SHP77 treated with DMSO at 0.1 percent for 48 hours (cell line): ENCODE measurements around the gene RAB6B.

ENCODE experiments used
- DNase-seq: peaks from one replicate; lab custom pipeline; 2025; lab: John Stamatoyannopoulos, UW

Gene RAB6B

DNA sequence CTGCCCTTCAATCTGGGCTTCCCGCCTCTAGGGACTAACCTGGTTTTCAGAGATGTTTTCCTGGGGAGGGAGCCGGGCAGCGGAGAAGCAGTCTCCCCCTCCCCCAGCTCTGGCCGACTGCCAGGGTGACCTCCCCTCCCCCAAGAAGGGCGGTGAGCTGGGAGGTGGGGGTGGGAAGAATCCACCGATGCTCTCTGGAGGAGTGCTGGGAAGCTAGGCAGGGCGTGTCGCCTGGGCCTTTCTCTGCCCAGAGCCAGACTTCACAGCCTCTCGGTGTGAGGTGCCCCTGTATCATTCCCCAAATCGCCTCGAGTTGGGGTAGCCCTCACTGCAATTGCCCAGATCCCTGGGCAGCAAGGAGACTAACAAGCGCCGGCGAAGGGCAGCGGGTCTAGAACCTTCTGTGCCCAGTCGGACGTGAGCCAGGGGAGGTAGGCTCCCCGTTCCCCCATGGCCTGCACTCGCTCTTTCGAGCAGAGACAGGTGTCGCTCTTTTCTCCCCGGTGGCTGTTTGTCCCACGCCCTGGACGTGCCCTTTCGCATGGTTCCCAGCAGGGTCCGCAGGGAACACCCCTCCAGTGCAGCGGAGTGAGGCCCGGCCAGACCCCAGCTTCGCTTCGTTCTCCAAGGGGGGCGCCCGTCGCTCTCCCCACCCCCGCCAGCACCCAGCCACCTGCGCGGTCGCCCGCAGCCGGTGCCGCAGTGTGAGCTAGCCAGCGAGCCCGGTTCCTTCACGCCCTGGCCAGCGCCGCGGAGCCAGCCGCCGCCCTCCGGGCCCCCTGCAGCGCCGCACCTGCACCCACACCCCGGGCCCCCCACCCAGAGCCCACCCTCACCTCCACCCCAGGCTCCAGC lies 1.1 kb downstream of the RAB6B start:
- no peak for DNase-seq

GRCh38 chr3:133893683-133894352 lies 1.9 kb downstream of the RAB6B start:
- DNase-seq = no peak

GRCh38 chr3:133892541-133893231 lies 3.0 kb downstream of the RAB6B start:
- DNase-seq = no peak

- no peak for DNase-seq
Observed at GRCh38 chr3:133891662-133892378, 3.9 kb downstream of the RAB6B start.

DNA sequence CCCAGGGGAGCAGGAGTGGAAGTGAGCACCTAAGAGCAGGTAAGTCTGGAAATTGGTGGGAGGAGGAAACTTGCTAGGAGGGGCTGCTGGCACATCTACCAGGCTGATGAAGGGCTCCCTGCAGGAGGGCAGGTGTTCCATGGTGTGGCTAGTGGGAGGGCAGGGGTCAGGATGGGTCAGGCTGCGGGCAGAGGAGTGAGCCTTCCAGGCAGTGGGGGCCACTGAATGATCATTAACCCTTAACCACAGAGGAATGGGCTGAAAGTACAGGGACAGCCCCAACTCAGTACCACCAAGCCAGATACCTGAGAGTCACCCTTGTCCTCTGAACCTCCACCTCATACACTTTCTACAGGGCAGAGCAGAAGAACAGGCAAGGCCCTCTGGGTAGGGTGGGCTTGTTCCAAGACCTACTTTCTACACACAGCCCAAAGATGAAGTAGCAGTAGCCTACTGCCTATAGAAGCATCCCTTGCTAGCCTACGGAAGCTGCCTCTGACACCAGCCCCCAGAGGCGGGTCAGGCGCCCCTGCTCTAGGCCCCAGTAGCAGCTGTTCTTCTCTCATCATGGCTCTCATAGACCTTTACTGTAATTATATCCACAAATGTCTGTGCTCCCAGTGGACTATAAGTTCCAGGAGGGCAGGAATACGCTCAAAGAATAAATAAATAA lies 4.6 kb downstream of the RAB6B start:
- no peak for DNase-seq

- DNase-seq = no peak
Observed at GRCh38 chr3:133890037-133890436, 5.6 kb downstream of the RAB6B start.

GRCh38 chr3:133888726-133889340 lies 6.8 kb downstream of the RAB6B start:
- no peak for DNase-seq

GRCh38 chr3:133887803-133888703 lies 7.6 kb downstream of the RAB6B start:
- DNase-seq = no peak

- DNase-seq = no peak
Observed at GRCh38 chr3:133887074-133887802, 8.4 kb downstream of the RAB6B start.

DNA sequence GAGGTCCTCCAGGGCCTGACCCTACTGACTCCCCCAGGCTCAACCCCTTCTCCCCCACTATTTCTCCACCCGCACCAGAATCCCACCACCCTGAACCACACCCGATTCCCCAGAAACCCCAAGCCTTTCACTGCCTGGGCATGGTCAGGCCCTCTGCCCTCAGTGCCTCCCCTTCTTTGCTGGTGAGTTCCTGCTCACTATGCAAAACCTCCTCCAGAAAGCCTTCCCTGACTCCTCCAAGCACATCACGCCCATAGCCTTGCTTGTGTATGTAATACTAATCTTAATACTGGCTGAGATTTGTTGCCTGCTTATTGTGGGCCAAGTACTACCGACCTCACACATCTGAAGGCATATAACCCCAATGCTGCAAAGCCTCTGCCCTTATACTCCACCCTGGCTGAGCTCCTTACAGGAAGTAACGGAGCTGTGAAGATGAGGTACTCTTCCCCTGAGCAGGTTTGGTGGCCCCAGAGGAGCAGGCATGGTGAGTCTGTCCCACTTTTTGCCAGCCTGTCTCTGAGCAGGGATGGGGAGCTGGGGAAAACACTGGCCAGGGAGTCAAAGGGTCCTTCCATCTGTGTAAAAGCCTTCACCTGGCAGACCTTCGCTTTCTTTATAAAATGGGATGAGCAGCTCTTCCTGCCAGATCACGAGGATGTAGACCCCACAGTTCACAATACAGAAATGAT lies 9.5 kb downstream of the RAB6B start:
- no peak for DNase-seq

DNA sequence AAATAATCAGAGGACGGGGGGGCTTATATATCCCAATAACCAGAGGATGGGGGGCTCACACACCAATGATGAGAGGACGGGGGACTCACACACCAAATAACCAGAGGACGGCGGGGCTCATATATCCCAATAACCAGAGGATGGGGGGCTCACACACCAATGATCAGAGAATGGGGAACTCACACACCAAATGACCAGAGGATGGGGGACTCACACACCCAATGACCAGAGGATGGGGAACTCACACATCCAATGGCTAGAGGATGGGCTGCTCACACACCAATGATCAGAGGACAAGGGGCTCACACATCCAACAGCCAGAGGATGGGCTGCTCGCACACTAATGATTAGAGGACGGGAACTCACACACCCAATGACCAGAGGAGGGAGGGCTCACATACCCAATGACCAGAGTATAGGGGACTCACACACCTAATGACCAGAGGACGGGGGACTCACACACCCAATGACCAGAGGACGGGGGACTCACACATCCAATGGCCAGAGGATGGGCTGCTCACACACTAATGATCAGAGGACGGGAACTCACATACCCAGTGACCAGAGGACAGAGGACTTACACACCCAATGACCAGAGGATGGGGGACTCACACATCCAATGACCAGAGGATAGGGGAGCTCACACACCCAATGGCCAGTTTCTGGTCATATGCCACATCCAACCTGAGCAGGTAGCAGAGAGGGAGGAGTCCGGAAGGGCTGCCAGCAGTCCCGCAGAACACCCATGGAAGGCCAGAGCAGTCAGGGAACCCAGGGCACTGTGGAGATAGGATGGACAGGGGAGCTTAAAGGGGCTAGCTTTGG lies 10.6 kb downstream of the RAB6B start:
- no peak for DNase-seq

GRCh38 chr3:133884054-133884886 lies 11.4 kb downstream of the RAB6B start:
- no peak for DNase-seq

- DNase-seq = no peak
Observed at GRCh38 chr3:133883641-133884040, 12.0 kb downstream of the RAB6B start.

DNA sequence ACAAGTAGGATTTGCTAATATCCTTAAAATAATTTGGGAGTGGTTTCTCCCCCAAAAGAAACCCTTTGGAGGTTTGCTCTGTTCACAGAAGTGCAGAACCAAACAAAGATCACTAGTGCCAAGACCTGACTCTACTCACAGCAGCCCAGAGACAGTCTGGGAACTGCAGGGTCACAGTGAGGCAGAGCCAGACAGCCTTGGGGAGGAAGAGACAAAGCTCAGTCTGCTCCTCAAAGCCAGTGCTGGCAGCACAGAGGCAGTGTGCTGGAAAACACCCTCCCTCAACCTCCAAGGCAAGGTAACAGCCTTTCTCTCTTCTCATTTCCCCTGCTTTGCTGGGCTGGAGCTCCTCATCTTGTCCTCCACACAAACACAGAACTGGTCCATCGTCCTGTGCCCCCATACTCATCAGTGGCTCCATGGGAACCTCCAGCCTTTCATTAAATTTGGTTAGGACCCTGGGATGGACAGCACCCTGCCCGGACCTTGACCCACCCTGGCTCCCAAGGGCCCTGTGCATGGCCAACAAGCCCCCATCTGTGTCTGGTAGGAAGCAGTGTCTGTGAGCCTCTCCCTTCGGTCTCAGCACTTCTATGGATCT lies 12.6 kb downstream of the RAB6B start:
- DNase-seq = no peak

GRCh38 chr3:133881939-133882825 lies 13.5 kb downstream of the RAB6B start:
- no peak for DNase-seq

DNA sequence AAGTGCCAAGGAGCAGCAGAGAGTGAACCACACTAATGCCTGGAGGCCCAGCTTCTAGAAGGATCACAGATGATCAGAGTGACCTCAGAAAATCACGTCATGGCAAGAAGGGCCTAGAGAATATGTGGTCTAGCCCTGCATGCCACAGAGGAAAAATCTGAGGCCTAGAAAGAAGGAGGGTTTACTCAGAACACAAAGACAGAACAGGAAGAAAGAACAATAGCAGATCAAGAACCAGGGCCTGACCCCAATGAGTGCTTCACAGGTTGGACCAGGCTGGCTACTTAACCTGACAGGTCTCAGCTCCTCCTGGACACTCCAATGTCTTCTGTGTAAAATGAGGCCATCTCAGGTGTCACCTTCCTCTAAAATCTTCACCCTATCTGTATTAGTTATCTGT lies 14.2 kb downstream of the RAB6B start:
- DNase-seq = no peak
